Measurements from ENCODE around the gene LAMA4.

Gene LAMA4

GRCh38 chr6:112066606-112067005 lies 187.8 kb downstream of the LAMA4 start:
- peaks cover 12% of the 10 kb centered on the region for H3K36me3 ChIP-seq (ENCODE audit: insufficient read depth, insufficient read length, low read length)
- H3K9ac ChIP-seq (ENCODE audit: insufficient read length, low read depth) = no peak overlapping the region
- H3K4me3 ChIP-seq (ENCODE audit: insufficient read length, low read depth) = no peak overlapping the region
- no peaks in the 10 kb centered on the region for H3K9me3 ChIP-seq (ENCODE audit: insufficient read depth, low read length)
- H3K4me1 ChIP-seq (ENCODE audit: insufficient read depth, insufficient read length) = no peaks in the 10 kb centered on the region
- DNase-seq (ENCODE audit: low read depth, low spot score) = no peak
- TF ChIP-seq SUZ12 (IDR thresholded peaks at IDR 0.05; ENCODE audit: extremely low read depth, insufficient read depth, insufficient read length) = no peak
- TF ChIP-seq YY1 (IDR thresholded peaks at IDR 0.05; ENCODE audit: insufficient read depth, insufficient read length) = no peak
- no peak for TF ChIP-seq ZNF274 (IDR thresholded peaks at IDR 0.05; ENCODE audit: low read depth, low read length)
- H3K27me3 ChIP-seq (ENCODE audit: insufficient read depth, insufficient read length) = no peaks in the 10 kb centered on the region

GRCh38 chr6:112065426-112065986 lies 188.9 kb downstream of the LAMA4 start:
- Histone ChIP-seq H3K36me3 (ENCODE audit: insufficient read depth, insufficient read length, low read length) (peaks cover 8% of the 10 kb centered on the region), H3K27me3 (ENCODE audit: insufficient read depth, insufficient read length) (no peaks in the 10 kb centered on the region), H3K4me1 (ENCODE audit: insufficient read depth, insufficient read length) (no peaks in the 10 kb centered on the region), H3K4me3 (ENCODE audit: insufficient read length, low read depth) (no peak overlapping the region), H3K9ac (ENCODE audit: insufficient read length, low read depth) (no peak overlapping the region), H3K9me3 (ENCODE audit: insufficient read depth, low read length) (no peaks in the 10 kb centered on the region)
- DNase-seq (ENCODE audit: low read depth, low spot score) = no peak
- no peak for TF ChIP-seq YY1 (IDR thresholded peaks at IDR 0.05; ENCODE audit: insufficient read depth, insufficient read length)
- no peak for TF ChIP-seq SUZ12 (IDR thresholded peaks at IDR 0.05; ENCODE audit: extremely low read depth, insufficient read depth, insufficient read length)
- no peak for TF ChIP-seq ZNF274 (IDR thresholded peaks at IDR 0.05; ENCODE audit: low read depth, low read length)

- Histone ChIP-seq H3K9ac (ENCODE audit: insufficient read length, low read depth) (no peak overlapping the region), H3K27me3 (ENCODE audit: insufficient read depth, insufficient read length) (no peaks in the 10 kb centered on the region), H3K4me3 (ENCODE audit: insufficient read length, low read depth) (no peak overlapping the region), H3K4me1 (ENCODE audit: insufficient read depth, insufficient read length) (no peaks in the 10 kb centered on the region), H3K9me3 (ENCODE audit: insufficient read depth, low read length) (no peaks in the 10 kb centered on the region), H3K36me3 (ENCODE audit: insufficient read depth, insufficient read length, low read length) (no peaks in the 10 kb centered on the region)
- no peak for DNase-seq (ENCODE audit: low read depth, low spot score)
- TF ChIP-seq YY1 (IDR thresholded peaks at IDR 0.05; ENCODE audit: insufficient read depth, insufficient read length) (no peak), SUZ12 (IDR thresholded peaks at IDR 0.05; ENCODE audit: extremely low read depth, insufficient read depth, insufficient read length) (no peak), ZNF274 (IDR thresholded peaks at IDR 0.05; ENCODE audit: low read depth, low read length) (no peak)
Observed at GRCh38 chr6:112062966-112063365, 191.4 kb downstream of the LAMA4 start.

GRCh38 chr6:112061605-112062004 lies 192.8 kb downstream of the LAMA4 start:
- Histone ChIP-seq H3K4me3 (ENCODE audit: insufficient read length, low read depth) (no peak overlapping the region), H3K27me3 (ENCODE audit: insufficient read depth, insufficient read length) (no peaks in the 10 kb centered on the region), H3K36me3 (ENCODE audit: insufficient read depth, insufficient read length, low read length) (no peaks in the 10 kb centered on the region), H3K4me1 (ENCODE audit: insufficient read depth, insufficient read length) (no peaks in the 10 kb centered on the region), H3K9me3 (ENCODE audit: insufficient read depth, low read length) (no peaks in the 10 kb centered on the region), H3K9ac (ENCODE audit: insufficient read length, low read depth) (no peak overlapping the region)
- no peak for TF ChIP-seq SUZ12 (IDR thresholded peaks at IDR 0.05; ENCODE audit: extremely low read depth, insufficient read depth, insufficient read length)
- TF ChIP-seq YY1 (IDR thresholded peaks at IDR 0.05; ENCODE audit: insufficient read depth, insufficient read length) = no peak
- TF ChIP-seq ZNF274 (IDR thresholded peaks at IDR 0.05; ENCODE audit: low read depth, low read length) = no peak
- no peak for DNase-seq (ENCODE audit: low read depth, low spot score)

Data from NT2/D1 (cell line).